A549 (cell line): Measurements from ENCODE around the gene ZNF618. TPM values are rescaled to one million over a fixed set of nuclear protein-coding genes. Genes with fewer than 3 reads are reported as not detected.

ENCODE experiments used
- ATAC-seq, 2 experiments: fragments of 200-7000 bp in 1 of 2; fragments of >200 bp in 1 of 2; cut with Nextera tagmentation in 1 of 2; cut with Tn5 transposase in 1 of 2; 3 replicates each; pipeline versions ENCODE4 v1.8.0 to v1.9.1; 2018 to 2020; ENCODE audit warnings: mild to moderate bottlenecking in 1 of 2, moderate library complexity in 1 of 2
- CTCF ChIA-PET: fragments of 300-600 bp; sonication (Branson Sonifier 250); formaldehyde crosslinking; extraction: SDS; loops from one replicate; lab custom pipeline; 2021; ENCODE audit warnings: antibody characterized with exemption, inconsistent platforms; lab: Yijun Ruan, JAX
- POLR2A ChIA-PET: fragments of 350-600 bp; formaldehyde crosslinking; extraction: SDS; loops from one replicate; lab custom pipeline; 2021; ENCODE audit warnings: antibody characterized with exemption, inconsistent platforms; lab: Yijun Ruan, JAX
- DNase-seq, 2 experiments: peaks; one replicate each; pipeline versions ENCODE4 v3.0.0 to v3.0.0-alpha.2; 2011 to 2016; ENCODE audit warnings: low read depth in 1 of 2, low spot score in 1 of 2
- FAIRE-seq: peaks from 2 replicates; lab custom pipeline; 2011; peaks lifted over from hg19 to GRCh38; lab: Jason Lieb, UNC
- H3K27ac ChIP-seq, 2 experiments: fragments of >200 bp; sonication (Bioruptor Twin); formaldehyde crosslinking; 3 replicates each; pipeline ENCODE4 v1.5.1; 2016 to 2017
- H3K4me1 ChIP-seq: fragments of >200 bp; sonication (Bioruptor Twin); formaldehyde crosslinking; 3 replicates; pipeline ENCODE4 v1.6.1; 2016
- H3K4me2 ChIP-seq: fragments of >200 bp; sonication (Bioruptor Twin); formaldehyde crosslinking; 3 replicates; pipeline ENCODE4 v1.6.1; 2016
- H3K4me3 ChIP-seq: fragments of >200 bp; sonication (Bioruptor Twin); formaldehyde crosslinking; 3 replicates; pipeline ENCODE4 v1.5.1; 2016
- H3K9me3 ChIP-seq: fragments of >200 bp; sonication (Bioruptor Twin); formaldehyde crosslinking; 3 replicates; pipeline ENCODE4 v1.6.1; 2016
- ATOH8 ChIP-seq: fragments of 250-450 bp; sonication (Bioruptor Pico); IDR thresholded peaks from 2 replicates; pipeline ENCODE4 v1.5.0; 2020; ENCODE audit warnings: low read depth, mild to moderate bottlenecking, moderate library complexity
- BCL3 ChIP-seq: fragments of >200 bp; sonication (Bioruptor Twin); formaldehyde crosslinking; IDR thresholded peaks from 3 replicates; pipeline ENCODE4 v1.6.1; 2016
- BHLHE40 ChIP-seq: IDR thresholded peaks from 2 replicates; pipeline ENCODE4 v1.6.1; 2012; ENCODE audit warnings: low read depth, low read length, inconsistent platforms
- CBX8 ChIP-seq: fragments of 200-600 bp; sonication (generic); IDR thresholded peaks from 2 replicates; pipeline ENCODE4 v1.6.1; 2016
- E2F6 ChIP-seq: IDR thresholded peaks from 2 replicates; pipeline ENCODE4 v1.6.1; 2012; ENCODE audit warnings: low read depth, borderline replicate concordance
- ESRRA ChIP-seq: fragments of 150-350 bp; IDR thresholded peaks from 2 replicates; pipeline ENCODE4 v1.6.1; 2014; ENCODE audit warnings: mild to moderate bottlenecking, low read length, borderline replicate concordance
- GATA3 ChIP-seq: IDR thresholded peaks from 2 replicates; pipeline ENCODE4 v1.6.1; 2012; ENCODE audit warnings: borderline replicate concordance
- HES2 ChIP-seq: fragments of >200 bp; sonication (Bioruptor Twin); formaldehyde crosslinking; IDR thresholded peaks from 2 replicates; pipeline ENCODE4 v1.6.1; 2016
- HEYL ChIP-seq: fragments of 250-450 bp; sonication (Bioruptor Pico); IDR thresholded peaks from 2 replicates; pipeline ENCODE4 v1.8.0; 2021; ENCODE audit warnings: mild to moderate bottlenecking, moderate library complexity
- HOXB13 ChIP-seq: fragments of 250-450 bp; sonication (Bioruptor Pico); IDR thresholded peaks from 2 replicates; pipeline ENCODE4 v1.5.0; 2020; ENCODE audit warnings: low read depth, mild to moderate bottlenecking, moderate library complexity
- HOXB5 ChIP-seq: fragments of 250-450 bp; sonication (Bioruptor Pico); IDR thresholded peaks from 2 replicates; pipeline ENCODE4 v1.5.0; 2020; ENCODE audit warnings: mild to moderate bottlenecking, moderate library complexity
- JUN ChIP-seq, 2 experiments: fragments of >200 bp; sonication (Bioruptor Twin); formaldehyde crosslinking; IDR thresholded peaks; 2 replicates in 1 of 2; 3 replicates in 1 of 2; pipeline ENCODE4 v1.6.1; 2016 to 2017
- KDM5A ChIP-seq: fragments of 200-600 bp; sonication (generic); IDR thresholded peaks from 2 replicates; pipeline ENCODE4 v1.6.1; 2016; ENCODE audit warnings: antibody characterized with exemption, mild to moderate bottlenecking
- MAFK ChIP-seq: fragments of 450-650 bp; IDR thresholded peaks from 2 replicates; pipeline ENCODE4 v1.6.1; 2014; ENCODE audit not compliant: partially characterized antibody
- MAZ ChIP-seq: fragments of 150-350 bp; IDR thresholded peaks from 2 replicates; pipeline ENCODE4 v1.6.1; 2014; ENCODE audit warnings: antibody characterized with exemption, low read depth, low read length, borderline replicate concordance
- NFE2L2 ChIP-seq: fragments of 150-350 bp; conservative IDR thresholded peaks from 2 replicates; pipeline ENCODE4 v1.6.1; 2014; ENCODE audit warnings: low read length
- NPAS2 ChIP-seq: fragments of 250-450 bp; sonication (Bioruptor Pico); IDR thresholded peaks from 2 replicates; pipeline ENCODE4 v1.8.0; 2022; ENCODE audit warnings: mild to moderate bottlenecking, moderate library complexity, borderline replicate concordance
- PHF8 ChIP-seq: fragments of 200-600 bp; sonication (generic); IDR thresholded peaks from 2 replicates; pipeline ENCODE4 v1.6.1; 2016; ENCODE audit warnings: low read depth, mild to moderate bottlenecking, antibody characterized with exemption, moderate library complexity, borderline replicate concordance
- POLR2AphosphoS2 ChIP-seq: conservative IDR thresholded peaks from 2 replicates; pipeline ENCODE4 v1.6.1; 2012; ENCODE audit warnings: low read length, improper control_type of control experiment, inconsistent platforms
- RAD21 ChIP-seq, 2 experiments: fragments of >200 bp in 1 of 2; sonication (Bioruptor Twin) in 1 of 2; formaldehyde crosslinking in 1 of 2; IDR thresholded peaks in 1 of 2; conservative IDR thresholded peaks in 1 of 2; 2 replicates in 1 of 2; 3 replicates in 1 of 2; pipeline ENCODE4 v1.6.1; 2012 to 2018; ENCODE audit warnings: inconsistent platforms in 1 of 2
- SREBF2 ChIP-seq: fragments of 450-650 bp; IDR thresholded peaks from 2 replicates; pipeline ENCODE4 v1.6.1; 2014; ENCODE audit warnings: mild to moderate bottlenecking, moderate library complexity
- TFCP2L1 ChIP-seq: fragments of 250-450 bp; sonication (Bioruptor Pico); IDR thresholded peaks from 2 replicates; pipeline ENCODE4 v1.5.0; 2021; ENCODE audit warnings: mild to moderate bottlenecking
- TP53 ChIP-seq: fragments of 250-450 bp; sonication (Bioruptor Pico); IDR thresholded peaks from 2 replicates; pipeline ENCODE4 v1.5.0; 2021; ENCODE audit warnings: mild to moderate bottlenecking, moderate library complexity
- ZFP36 ChIP-seq: fragments of 450-650 bp; IDR thresholded peaks from 2 replicates; pipeline ENCODE4 v1.6.1; 2014; ENCODE audit warnings: borderline replicate concordance; ENCODE audit not compliant: partially characterized antibody
- WGBS: methylation state at CpG from one replicate; pipeline ENCODE4 v1.1.6; 2017; ENCODE audit errors: missing lambda C conversion rate; 5-methylcytosine and 5-hydroxymethylcytosine counted together
- polyA plus RNA-seq, 4 experiments: library from polyadenylated mRNA; depleted of rRNA in 3 of 4; stranded (reverse); fragments of >200 nt; fragmentation: RNase III in 1 of 4; extraction: RNeasy Plus Mini Kit Qiagen cat#74134 plus additional on column Dnase treatment in 1 of 4; gene quantifications; 2 replicates in 3 of 4; 3 replicates in 1 of 4; pipeline ENCODE4 v1.2.3, GENCODE V29; 2011 to 2017

The ZNF618 gene
- polyA plus RNA-seq, 2 of the 4 experiments (the other 2 are of a cell fraction) = 9.0 to 10.0 TPM

GRCh38 chr9:113930390-113930783, 54.3 kb downstream of the ZNF618 start:
- TF ChIP-seq NFE2L2 (no peak), HEYL (CRISPR knock-in tag) (no peak), HOXB13 (CRISPR knock-in tag) (no peak), POLR2AphosphoS2 (no peak), RAD21 (conservative IDR thresholded peaks at IDR 0.05 in 1 of 2, IDR thresholded peaks at IDR 0.05 in 1 of 2) (no peak), CBX8 (no peak), SREBF2 (no peak), TP53 (CRISPR knock-in tag) (no peak), KDM5A (no peak), ZFP36 (no peak), ESRRA (no peak), TFCP2L1 (CRISPR knock-in tag) (no peak), PHF8 (no peak), BHLHE40 (no peak), MAFK (no peak), JUN (IDR thresholded peaks at IDR 0.05) (no peak), E2F6 (no peak), NPAS2 (CRISPR knock-in tag) (no peak)
- ATAC-seq (no peak), DNase-seq (no peak), FAIRE-seq (no peak)
- H3K4me2 ChIP-seq = no peak overlapping the region
- ChIA-PET POLR2A (no interaction called here), CTCF (interaction anchor here (0.5 kb wide), 1 partner anchor 1254 kb away, joined by 3 read pairs; no protein-coding TSS in a partner anchor)
- 93% methylated on average over 5 of the region's 5 CpGs for WGBS
- H3K4me3 ChIP-seq = no peak overlapping the region
- no peaks in the 10 kb centered on the region for H3K4me1 ChIP-seq
- H3K27ac ChIP-seq = no peak overlapping the region
- peaks cover 32% of the 10 kb centered on the region for H3K9me3 ChIP-seq

- FAIRE-seq (no peak), ATAC-seq (no peak), DNase-seq (no peak)
- POLR2A ChIA-PET = no interaction called here
- H3K4me1 ChIP-seq = no peaks in the 10 kb centered on the region
- H3K9me3 ChIP-seq = peaks cover 25% of the 10 kb centered on the region
- 98% methylated on average over 5 of the region's 5 CpGs for WGBS
- CTCF ChIA-PET = no interaction called here
- TF ChIP-seq ATOH8 (CRISPR knock-in tag) (no peak), BCL3 (no peak), POLR2AphosphoS2 (no peak), HOXB5 (no peak), HES2 (no peak), GATA3 (no peak), MAZ (no peak), PHF8 (no peak), JUN (IDR thresholded peaks at IDR 0.05) (no peak), BHLHE40 (no peak)
- no peak overlapping the region for H3K27ac ChIP-seq
- H3K4me2 ChIP-seq = no peak overlapping the region
- no peak overlapping the region for H3K4me3 ChIP-seq
These were observed 55.0 kb downstream of the ZNF618 start for GRCh38 chr9:113931140-113931539.
